ENCODE results near the gene ARHGAP6. TPM values are rescaled to one million over a fixed set of nuclear protein-coding genes. Genes with fewer than 3 reads are reported as not detected.

The ARHGAP6 gene
- not detected in 2 replicates for total RNA-seq

- Mint-ChIP-seq H3K27me3 (ENCODE audit: low read depth) (peaks cover 41% of the 10 kb centered on the region), H3K4me3 (ENCODE audit: low read depth) (no peak within 1 kb of the TSS), H3K27ac (no peak within 1 kb of the TSS)
These were observed at the start of gene ARHGAP6 for GRCh38 chrX:11665168-11666111. Gene ARHGAP6 (minus strand): TSS chrX:11665920. CDS start chrX:11664828, 1,092 bp downstream.

DNA sequence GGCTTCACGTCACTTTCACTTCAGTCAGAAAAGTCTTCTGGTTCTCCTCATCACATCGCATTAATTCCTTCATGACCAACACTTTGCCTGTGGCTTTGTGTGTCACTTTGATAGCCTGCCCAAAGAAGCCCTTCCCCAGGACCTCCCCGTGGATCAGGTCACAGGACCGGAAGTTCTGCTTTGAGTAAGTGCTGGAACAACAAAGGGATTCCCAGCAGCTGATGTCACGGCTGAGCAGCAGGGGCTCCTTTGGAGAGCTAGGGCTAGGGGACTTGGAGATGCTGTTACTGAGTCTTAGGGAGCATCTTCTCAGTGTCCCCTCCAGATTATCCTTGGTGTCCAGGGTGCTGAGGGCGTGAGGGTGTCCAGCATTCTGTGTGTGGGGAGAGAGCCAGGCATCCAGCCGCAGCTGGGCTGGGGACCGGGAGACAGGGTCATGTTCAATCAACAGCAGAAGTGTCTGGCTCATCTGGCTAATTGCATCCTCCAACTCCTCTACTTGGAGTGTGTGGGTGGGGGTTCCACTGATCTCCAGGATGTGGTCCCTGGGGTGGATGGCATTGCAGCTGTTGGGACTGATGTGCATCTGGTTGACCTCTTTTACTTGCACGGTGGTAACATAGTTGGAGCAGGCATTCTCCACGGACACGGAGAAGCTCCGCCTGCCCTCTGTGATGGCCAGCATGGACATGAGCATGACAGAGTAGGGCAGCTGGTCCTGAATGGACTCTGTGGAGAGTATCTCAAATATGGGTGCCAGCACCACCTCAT, 39.2 kb upstream of the ARHGAP6 start:
- no peak for DNase-seq (ENCODE audit: low spot score)
- H3K27me3 Mint-ChIP-seq (ENCODE audit: low read depth): peaks cover 3% of the 10 kb centered on the region
- H3K36me3 Mint-ChIP-seq (ENCODE audit: low read depth): no peaks in the 10 kb centered on the region
- H3K9me3 Mint-ChIP-seq: no peaks in the 10 kb centered on the region
- intact Hi-C loops (cut with micrococcal nuclease): no loop called here
- no peak overlapping the region for H3K27ac Mint-ChIP-seq
- H3K4me1 Mint-ChIP-seq (ENCODE audit: low read depth): no peaks in the 10 kb centered on the region
- no peak overlapping the region for H3K4me3 Mint-ChIP-seq (ENCODE audit: low read depth)

More at GRCh38 chrX:11665168-11666111, at the start of gene ARHGAP6:
- no peak for DNase-seq (ENCODE audit: low spot score)
- intact Hi-C loops (cut with micrococcal nuclease): no loop called here
- no peaks in the 10 kb centered on the region for H3K36me3 Mint-ChIP-seq (ENCODE audit: low read depth)
- H3K4me1 Mint-ChIP-seq (ENCODE audit: low read depth): no peaks in the 10 kb centered on the region
- H3K9me3 Mint-ChIP-seq: no peaks in the 10 kb centered on the region

DNA sequence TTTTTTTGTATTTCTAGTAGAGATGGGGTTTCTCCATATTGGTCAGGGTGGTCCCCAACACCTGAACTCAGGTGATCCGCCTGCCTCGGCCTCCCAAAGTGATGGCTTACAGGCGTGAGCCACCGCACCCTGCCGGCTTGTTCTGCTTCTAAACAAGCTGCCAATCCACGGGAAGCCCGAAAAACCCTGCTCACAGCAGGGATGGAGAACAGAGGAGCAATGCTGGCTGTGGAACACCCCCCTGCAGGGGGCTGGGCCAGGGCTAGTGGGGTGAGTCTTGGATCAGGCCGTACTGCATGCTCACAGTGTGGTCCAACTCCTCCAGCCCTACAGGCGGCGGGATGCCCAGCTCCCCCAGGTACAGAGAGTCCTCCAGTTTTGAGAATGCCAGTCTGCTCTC, 38.1 kb upstream of the ARHGAP6 start:
- H3K36me3 Mint-ChIP-seq (ENCODE audit: low read depth): no peaks in the 10 kb centered on the region
- H3K4me1 Mint-ChIP-seq (ENCODE audit: low read depth): no peaks in the 10 kb centered on the region
- H3K9me3 Mint-ChIP-seq: no peaks in the 10 kb centered on the region
- H3K27ac Mint-ChIP-seq: no peak overlapping the region
- H3K4me3 Mint-ChIP-seq (ENCODE audit: low read depth): no peak overlapping the region
- no peak for DNase-seq (ENCODE audit: low spot score)
- peaks cover 3% of the 10 kb centered on the region for H3K27me3 Mint-ChIP-seq (ENCODE audit: low read depth)
- intact Hi-C loops (cut with micrococcal nuclease): no loop called here

GRCh38 chrX:11702965-11703631, 37.4 kb upstream of the ARHGAP6 start:
- Mint-ChIP-seq H3K4me1 (ENCODE audit: low read depth) (no peaks in the 10 kb centered on the region), H3K4me3 (ENCODE audit: low read depth) (no peak overlapping the region), H3K27me3 (ENCODE audit: low read depth) (peaks cover 3% of the 10 kb centered on the region), H3K27ac (no peak overlapping the region), H3K36me3 (ENCODE audit: low read depth) (no peaks in the 10 kb centered on the region), H3K9me3 (no peaks in the 10 kb centered on the region)
- intact Hi-C loops (cut with micrococcal nuclease): no loop called here
- DNase-seq (ENCODE audit: low spot score): no peak

DNA sequence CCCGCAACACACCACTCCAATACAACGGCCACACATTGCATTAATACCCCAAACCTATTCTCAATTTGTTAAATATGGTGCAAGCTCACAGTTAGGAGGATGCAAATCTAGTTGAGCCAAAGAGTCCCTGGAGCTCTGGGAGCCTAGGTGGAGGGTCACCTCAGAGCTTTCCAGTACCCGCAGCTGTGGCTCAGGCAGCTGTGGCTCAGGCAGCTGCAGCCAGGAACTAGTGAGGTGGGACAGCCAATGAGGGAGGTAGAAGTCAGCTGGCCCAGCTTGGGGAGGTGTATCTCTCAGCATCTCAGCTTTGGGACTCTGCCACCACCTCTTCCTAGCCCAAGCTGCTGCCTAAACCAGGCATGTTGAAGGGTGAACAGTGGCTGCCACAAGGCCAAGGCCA, 36.7 kb upstream of the ARHGAP6 start:
- Mint-ChIP-seq H3K36me3 (ENCODE audit: low read depth) (no peaks in the 10 kb centered on the region), H3K27ac (no peak overlapping the region), H3K9me3 (no peaks in the 10 kb centered on the region), H3K4me3 (ENCODE audit: low read depth) (no peak overlapping the region), H3K4me1 (ENCODE audit: low read depth) (no peaks in the 10 kb centered on the region), H3K27me3 (ENCODE audit: low read depth) (peaks cover 3% of the 10 kb centered on the region)
- intact Hi-C loops (cut with micrococcal nuclease): no loop called here
- no peak for DNase-seq (ENCODE audit: low spot score)

GRCh38 chrX:11698702-11699101, 33.0 kb upstream of the ARHGAP6 start:
- no peak overlapping the region for H3K4me3 Mint-ChIP-seq (ENCODE audit: low read depth)
- H3K27ac Mint-ChIP-seq: no peak overlapping the region
- H3K36me3 Mint-ChIP-seq (ENCODE audit: low read depth): no peaks in the 10 kb centered on the region
- DNase-seq (ENCODE audit: low spot score): no peak
- intact Hi-C loops (cut with micrococcal nuclease): no loop called here
- no peaks in the 10 kb centered on the region for H3K9me3 Mint-ChIP-seq
- peaks cover 5% of the 10 kb centered on the region for H3K27me3 Mint-ChIP-seq (ENCODE audit: low read depth)
- no peaks in the 10 kb centered on the region for H3K4me1 Mint-ChIP-seq (ENCODE audit: low read depth)

GRCh38 chrX:11688201-11688600, 22.5 kb upstream of the ARHGAP6 start:
- H3K27me3 Mint-ChIP-seq (ENCODE audit: low read depth): no peaks in the 10 kb centered on the region

DNA sequence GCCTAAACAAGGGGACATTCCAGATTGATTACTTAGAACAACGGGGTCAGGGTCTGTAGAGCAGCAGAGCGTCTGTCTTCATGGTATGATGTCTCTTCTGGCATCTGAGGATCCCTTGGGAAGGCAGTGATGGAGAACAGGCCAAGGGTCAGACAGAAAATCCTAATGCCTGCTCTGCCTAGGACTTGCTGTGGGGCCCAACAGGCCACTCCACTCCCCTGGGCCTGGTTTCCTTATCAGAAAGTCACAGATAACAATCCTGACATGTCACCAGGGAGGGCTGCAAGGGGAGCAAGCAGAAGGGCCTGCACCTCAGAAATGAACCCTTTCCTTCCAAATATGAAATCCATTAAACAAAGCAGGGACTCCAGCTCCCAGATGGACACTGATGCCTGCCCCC, 21.4 kb upstream of the ARHGAP6 start:
- no peak overlapping the region for H3K4me3 Mint-ChIP-seq (ENCODE audit: low read depth)
- H3K27ac Mint-ChIP-seq: no peak overlapping the region
- no peaks in the 10 kb centered on the region for H3K27me3 Mint-ChIP-seq (ENCODE audit: low read depth)
- no peaks in the 10 kb centered on the region for H3K36me3 Mint-ChIP-seq (ENCODE audit: low read depth)
- intact Hi-C loops (cut with micrococcal nuclease): no loop called here
- no peaks in the 10 kb centered on the region for H3K4me1 Mint-ChIP-seq (ENCODE audit: low read depth)
- H3K9me3 Mint-ChIP-seq: no peaks in the 10 kb centered on the region
- no peak for DNase-seq (ENCODE audit: low spot score)

More at GRCh38 chrX:11688201-11688600, 22.5 kb upstream of the ARHGAP6 start:
- Mint-ChIP-seq H3K9me3 (no peaks in the 10 kb centered on the region), H3K4me3 (ENCODE audit: low read depth) (no peak overlapping the region), H3K4me1 (ENCODE audit: low read depth) (no peaks in the 10 kb centered on the region), H3K27ac (no peak overlapping the region), H3K36me3 (ENCODE audit: low read depth) (no peaks in the 10 kb centered on the region)
- no peak for DNase-seq (ENCODE audit: low spot score)
- intact Hi-C loops (cut with micrococcal nuclease): no loop called here

DNA sequence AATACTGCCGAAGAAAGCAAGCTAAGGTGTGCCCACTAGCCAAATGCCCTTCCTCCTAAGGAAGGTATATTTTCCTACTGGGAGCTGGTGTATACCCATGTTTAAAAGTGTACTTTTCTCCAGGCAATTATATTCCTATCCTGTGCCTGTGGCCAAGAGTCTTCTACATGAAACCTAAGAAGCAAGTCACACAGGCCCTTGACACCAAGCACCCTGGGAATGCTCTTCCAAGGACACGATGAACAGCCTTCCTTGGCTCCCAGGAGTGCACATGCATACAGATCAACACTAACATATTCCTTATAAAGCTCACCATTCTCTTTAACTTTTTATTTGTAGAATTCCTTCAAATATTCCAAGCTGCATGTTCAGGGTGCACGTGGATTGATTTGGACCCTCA, 17.3 kb upstream of the ARHGAP6 start:
- Mint-ChIP-seq H3K27me3 (ENCODE audit: low read depth) (no peaks in the 10 kb centered on the region), H3K27ac (no peak overlapping the region), H3K9me3 (no peaks in the 10 kb centered on the region), H3K36me3 (ENCODE audit: low read depth) (no peaks in the 10 kb centered on the region), H3K4me3 (ENCODE audit: low read depth) (no peak overlapping the region), H3K4me1 (ENCODE audit: low read depth) (no peaks in the 10 kb centered on the region)
- DNase-seq (ENCODE audit: low spot score): no peak
- intact Hi-C loops (cut with micrococcal nuclease): no loop called here

GRCh38 chrX:11678158-11678557, 12.4 kb upstream of the ARHGAP6 start:
- DNase-seq (ENCODE audit: low spot score): no peak
- peaks cover 3% of the 10 kb centered on the region for H3K27me3 Mint-ChIP-seq (ENCODE audit: low read depth)
- intact Hi-C loops (cut with micrococcal nuclease): no loop called here
- no peaks in the 10 kb centered on the region for H3K36me3 Mint-ChIP-seq (ENCODE audit: low read depth)
- no peaks in the 10 kb centered on the region for H3K9me3 Mint-ChIP-seq
- no peaks in the 10 kb centered on the region for H3K4me1 Mint-ChIP-seq (ENCODE audit: low read depth)
- no peak overlapping the region for H3K4me3 Mint-ChIP-seq (ENCODE audit: low read depth)
- no peak overlapping the region for H3K27ac Mint-ChIP-seq

GRCh38 chrX:11672213-11672612, 6.5 kb upstream of the ARHGAP6 start:
- DNase-seq (ENCODE audit: low spot score): no peak
- Mint-ChIP-seq H3K36me3 (ENCODE audit: low read depth) (no peaks in the 10 kb centered on the region), H3K4me3 (ENCODE audit: low read depth) (no peak overlapping the region), H3K27me3 (ENCODE audit: low read depth) (peaks cover 22% of the 10 kb centered on the region), H3K9me3 (no peaks in the 10 kb centered on the region), H3K4me1 (ENCODE audit: low read depth) (no peaks in the 10 kb centered on the region), H3K27ac (no peak overlapping the region)
- intact Hi-C loops (cut with micrococcal nuclease): no loop called here

GRCh38 chrX:11670316-11670715, 4.6 kb upstream of the ARHGAP6 start:
- no peaks in the 10 kb centered on the region for H3K9me3 Mint-ChIP-seq
- no peaks in the 10 kb centered on the region for H3K36me3 Mint-ChIP-seq (ENCODE audit: low read depth)
- H3K4me3 Mint-ChIP-seq (ENCODE audit: low read depth): no peak overlapping the region
- DNase-seq (ENCODE audit: low spot score): no peak
- no peak overlapping the region for H3K27ac Mint-ChIP-seq
- peaks cover 31% of the 10 kb centered on the region for H3K27me3 Mint-ChIP-seq (ENCODE audit: low read depth)
- H3K4me1 Mint-ChIP-seq (ENCODE audit: low read depth): no peaks in the 10 kb centered on the region
- intact Hi-C loops (cut with micrococcal nuclease): no loop called here

Measured in activated T-helper 2 cell treated with anti-CD3 and anti-CD28 coated beads, Interferon-gamma antibody, Interleukin-2, Interleukin-4, amounts not matched to agents 10 μg/mL and 5 μg/mL and 100 μg/mL, durations not matched to agents 14 hours and 24 hours and 36 hours (primary cell).